Esophagus squamous epithelium (tissue), 5 donors: ENCODE results near the gene SPATA17. TPM values are rescaled to one million over a fixed set of nuclear protein-coding genes. Genes with fewer than 3 reads are reported as not detected.
"Not testable (repeated sequence)": the region's sequence is repeated elsewhere in the genome, so short reads cannot be mapped to it uniquely, and the experiment has no call there.

Experiments
- DNase-seq: peaks from one replicate; lab custom pipeline; 2025; lab: John Stamatoyannopoulos, UW
- H3K27ac ChIP-seq, 4 donors: fragments of 200-600 bp; sonication (generic); one replicate each; pipeline ENCODE4 v1.5.1; 2016 to 2019; ENCODE audit warnings: mild to moderate bottlenecking in 1 of 4
- H3K27me3 ChIP-seq, 4 donors: fragments of 200-600 bp; sonication (generic); 1 replicate in 3 of 4; 2 replicates in 1 of 4; pipeline versions ENCODE4 v1.5.1 to v1.6.0; 2017 to 2021; ENCODE audit warnings: antibody characterized with exemption in 1 of 4
- H3K36me3 ChIP-seq, 3 donors: fragments of 200-600 bp; sonication (generic); one replicate each; pipeline ENCODE4 v1.5.1; 2016 to 2019
- H3K4me1 ChIP-seq, 3 donors: fragments of 200-600 bp; sonication (generic); one replicate each; pipeline ENCODE4 v1.5.1; 2017 to 2019
- H3K4me3 ChIP-seq, 4 donors: fragments of 200-600 bp; sonication (generic); 1 replicate in 3 of 4; 2 replicates in 1 of 4; pipeline ENCODE4 v1.5.1; 2016 to 2019; ENCODE audit warnings: mild to moderate bottlenecking in 2 of 4, moderate library complexity in 1 of 4
- H3K9me3 ChIP-seq, 3 donors: fragments of 200-600 bp; sonication (generic); one replicate each; pipeline ENCODE4 v1.5.1; 2016 to 2019
- POLR2A ChIP-seq, 4 donors: fragments of 450-650 bp; IDR thresholded peaks; one replicate each; pipeline ENCODE4 v1.6.1; 2017; ENCODE audit warnings: antibody characterized with exemption in 4 of 4, mild to moderate bottlenecking in 4 of 4, moderate library complexity in 3 of 4
- WGBS, 2 donors: methylation state at CpG; one replicate each; pipeline ENCODE4 v1.1.5; 2018; 5-methylcytosine and 5-hydroxymethylcytosine counted together
- intact Hi-C: fragments of 100-400 bp; cut with DNase I; formaldehyde crosslinking; loops from one replicate; pipeline ENCODE4 v1.15.0; 2022
- total RNA-seq, 4 donors: library from RNA; depleted of rRNA; stranded (reverse); fragments of >200 nt; gene quantifications; one replicate each; pipeline ENCODE4 v1.1.0, GENCODE V29; 2016
- TF ChIP-seq, protein P1 (sequence below), 6 experiments: fragments of 450-650 bp in 4 of 6; fragments of 200-600 bp in 2 of 6; sonication (generic) in 2 of 6; IDR thresholded peaks; one replicate each; pipeline ENCODE4 v1.5.1; 2016 to 2019; ENCODE audit warnings: antibody characterized with exemption in 6 of 6, mild to moderate bottlenecking in 4 of 6, moderate library complexity in 4 of 6
- donor health status: DM: yes; HTN: yes; CAD: no.

Gene SPATA17
- total RNA-seq, 4 donors from 2014 or later: 0.11 to 0.19 (median 0.13) TPM; not detected in 1

DNA sequence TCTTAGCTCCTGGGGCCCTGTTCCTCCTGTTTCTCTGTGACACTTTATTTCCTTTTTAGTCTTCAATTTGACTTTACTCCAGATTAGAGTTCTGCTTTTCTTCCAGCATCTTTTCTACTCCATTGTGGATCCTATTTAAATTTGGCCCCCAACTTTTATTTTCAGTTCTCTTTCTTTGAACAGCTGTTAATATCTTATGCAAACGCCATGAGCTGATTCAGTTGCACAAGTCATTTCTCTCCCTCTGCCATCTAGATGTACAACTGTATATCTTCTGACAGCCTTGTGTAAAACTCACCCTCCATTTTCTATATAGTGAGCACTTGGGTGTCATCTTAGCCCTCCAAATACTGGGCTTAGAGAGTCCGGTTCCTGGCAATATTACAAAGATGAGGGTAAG is 42.2 kb downstream of the SPATA17 start:
- DNase-seq: no peak
- Histone ChIP-seq H3K27me3 (no peaks in the 10 kb centered on the region), H3K36me3 (no peaks in the 10 kb centered on the region), H3K9me3 (no peaks in the 10 kb centered on the region), H3K27ac (no peak overlapping the region), H3K4me3 (no peak overlapping the region), H3K4me1 (no peaks in the 10 kb centered on the region)
- WGBS, 2 donors: 63 to 68% methylated on average over 2 of the region's 2 CpGs
- TF ChIP-seq, protein P1, sequence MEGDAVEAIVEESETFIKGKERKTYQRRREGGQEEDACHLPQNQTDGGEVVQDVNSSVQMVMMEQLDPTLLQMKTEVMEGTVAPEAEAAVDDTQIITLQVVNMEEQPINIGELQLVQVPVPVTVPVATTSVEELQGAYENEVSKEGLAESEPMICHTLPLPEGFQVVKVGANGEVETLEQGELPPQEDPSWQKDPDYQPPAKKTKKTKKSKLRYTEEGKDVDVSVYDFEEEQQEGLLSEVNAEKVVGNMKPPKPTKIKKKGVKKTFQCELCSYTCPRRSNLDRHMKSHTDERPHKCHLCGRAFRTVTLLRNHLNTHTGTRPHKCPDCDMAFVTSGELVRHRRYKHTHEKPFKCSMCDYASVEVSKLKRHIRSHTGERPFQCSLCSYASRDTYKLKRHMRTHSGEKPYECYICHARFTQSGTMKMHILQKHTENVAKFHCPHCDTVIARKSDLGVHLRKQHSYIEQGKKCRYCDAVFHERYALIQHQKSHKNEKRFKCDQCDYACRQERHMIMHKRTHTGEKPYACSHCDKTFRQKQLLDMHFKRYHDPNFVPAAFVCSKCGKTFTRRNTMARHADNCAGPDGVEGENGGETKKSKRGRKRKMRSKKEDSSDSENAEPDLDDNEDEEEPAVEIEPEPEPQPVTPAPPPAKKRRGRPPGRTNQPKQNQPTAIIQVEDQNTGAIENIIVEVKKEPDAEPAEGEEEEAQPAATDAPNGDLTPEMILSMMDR (IDR thresholded peaks at IDR 0.05): no peak
- no peak for TF ChIP-seq POLR2A (IDR thresholded peaks at IDR 0.05)
- intact Hi-C loops: no loop called here

DNA sequence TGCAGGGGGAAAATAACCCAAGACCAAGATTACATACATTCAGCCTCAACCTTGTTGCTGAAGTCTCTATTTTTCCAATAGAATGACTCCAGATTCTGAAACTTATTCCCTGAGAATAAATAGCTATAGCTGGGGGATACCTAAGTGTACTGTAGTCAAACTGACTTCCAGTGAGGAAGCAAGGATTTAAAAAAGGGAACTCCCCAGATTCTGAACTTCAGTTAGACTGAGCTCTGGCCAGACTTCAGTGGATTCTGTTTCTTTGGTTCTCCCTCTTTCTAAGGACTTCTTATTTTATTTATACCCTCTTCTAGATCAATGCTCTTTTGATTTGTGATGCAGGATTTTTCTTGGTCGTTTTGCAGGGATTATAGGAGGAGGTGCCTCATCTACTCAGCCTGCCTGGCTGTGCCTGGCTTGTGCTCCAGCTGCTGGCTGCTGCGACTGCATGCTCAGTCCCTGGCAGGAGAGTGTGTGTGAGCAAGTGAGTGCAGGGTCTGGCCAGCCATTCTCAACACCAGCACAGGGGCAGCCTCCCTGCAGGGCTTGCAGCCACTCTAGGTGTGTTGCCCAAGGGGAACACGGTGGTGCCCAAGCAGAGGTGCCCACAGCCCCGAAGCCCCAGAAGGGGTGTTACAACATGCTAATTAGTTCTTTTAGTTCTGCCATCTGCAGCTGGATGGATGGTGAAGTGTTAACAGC is 43.0 kb downstream of the SPATA17 start:
- H3K27me3 ChIP-seq: no peaks in the 10 kb centered on the region
- H3K36me3 ChIP-seq: no peaks in the 10 kb centered on the region
- DNase-seq: no peak
- no peak for TF ChIP-seq POLR2A (IDR thresholded peaks at IDR 0.05)
- TF ChIP-seq, protein P1 (IDR thresholded peaks at IDR 0.05): no peak
- intact Hi-C loops: no loop called here
- no peaks in the 10 kb centered on the region for H3K4me1 ChIP-seq
- no peaks in the 10 kb centered on the region for H3K9me3 ChIP-seq
- 33 to 46% methylated on average over 2 of the region's 4 CpGs for WGBS, 2 donors
- no peak overlapping the region for H3K4me3 ChIP-seq
- no peak overlapping the region for H3K27ac ChIP-seq

DNA sequence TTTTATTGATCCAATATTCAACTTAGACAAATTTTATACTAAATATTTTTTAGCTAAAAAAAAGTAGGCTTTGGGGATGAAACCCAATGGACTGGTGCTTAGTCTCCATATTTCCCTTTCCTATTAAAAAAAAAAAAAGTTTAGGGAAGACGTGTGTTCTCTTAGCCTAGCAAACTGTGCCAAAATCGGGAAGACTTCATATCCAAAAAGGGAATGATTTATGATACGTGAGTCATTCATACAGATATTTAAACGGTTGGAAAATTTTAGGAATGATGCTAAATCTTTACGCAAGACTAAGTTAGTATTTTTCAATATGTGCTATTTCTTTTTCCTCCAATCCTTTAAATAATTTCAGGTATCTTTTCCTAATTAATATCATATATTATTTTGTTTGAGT is 50.7 kb downstream of the SPATA17 start:
- TF ChIP-seq, protein P1 (IDR thresholded peaks at IDR 0.05): no peak
- TF ChIP-seq POLR2A (IDR thresholded peaks at IDR 0.05): no peak
- Histone ChIP-seq H3K4me3 (no peak overlapping the region), H3K36me3 (no peaks in the 10 kb centered on the region), H3K27me3 (no peaks in the 10 kb centered on the region), H3K4me1 (no peaks in the 10 kb centered on the region), H3K9me3 (no peaks in the 10 kb centered on the region), H3K27ac (no peak overlapping the region)
- DNase-seq: no peak
- intact Hi-C loops: no loop called here
- 75 to 76% methylated on average over 5 of the region's 5 CpGs for WGBS, 2 donors

DNA sequence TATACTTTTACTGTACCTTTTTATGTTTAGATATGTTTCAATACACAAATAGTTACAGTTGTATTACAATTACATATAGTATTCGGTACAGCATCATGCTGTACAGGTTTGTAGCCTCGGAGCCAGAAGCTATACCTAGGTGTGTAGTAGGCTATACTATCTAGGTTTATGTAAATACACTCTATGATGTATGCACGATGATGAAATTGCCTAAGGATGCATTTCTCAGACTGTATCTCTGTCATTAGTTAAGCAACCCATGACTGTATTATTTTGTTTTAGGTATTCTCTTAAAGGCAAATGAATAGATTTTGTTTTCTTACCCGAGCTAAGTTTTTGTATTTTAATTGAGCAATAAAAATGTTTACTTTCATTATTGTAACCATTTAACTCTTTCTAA is 56.4 kb downstream of the SPATA17 start:
- H3K36me3 ChIP-seq: no peaks in the 10 kb centered on the region
- H3K9me3 ChIP-seq: no peaks in the 10 kb centered on the region
- intact Hi-C loops: no loop called here
- TF ChIP-seq POLR2A (IDR thresholded peaks at IDR 0.05): no peak
- TF ChIP-seq, protein P1 (IDR thresholded peaks at IDR 0.05): no peak
- no peak overlapping the region for H3K4me3 ChIP-seq
- no peak for DNase-seq
- 59 to 64% methylated on average over 4 of the region's 4 CpGs for WGBS, 2 donors
- no peak overlapping the region for H3K27ac ChIP-seq
- H3K4me1 ChIP-seq: no peaks in the 10 kb centered on the region
- no peaks in the 10 kb centered on the region for H3K27me3 ChIP-seq

DNA sequence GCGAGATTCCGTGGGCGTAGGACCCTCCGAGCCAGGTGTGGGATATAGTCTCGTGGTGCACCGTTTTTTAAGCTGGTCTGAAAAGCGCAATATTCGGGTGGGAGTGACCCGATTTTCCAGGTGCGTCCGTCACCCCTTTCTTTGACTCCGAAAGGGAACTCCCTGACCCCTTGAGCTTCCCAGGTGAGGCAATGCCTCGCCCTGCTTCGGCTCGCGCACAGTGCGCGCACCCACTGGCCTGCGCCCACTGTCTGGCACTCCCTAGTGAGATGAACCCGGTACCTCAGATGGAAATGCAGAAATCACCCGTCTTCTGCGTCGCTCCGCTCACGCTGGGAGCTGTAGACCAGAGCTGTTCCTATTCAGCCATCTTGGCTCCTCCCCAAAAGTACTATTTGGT is 65.0 kb downstream of the SPATA17 start:
- H3K27me3 ChIP-seq, H3K36me3 ChIP-seq, H3K4me3 ChIP-seq, DNase-seq, H3K4me1 ChIP-seq, H3K27ac ChIP-seq, H3K9me3 ChIP-seq, intact Hi-C loops: not testable (repeated sequence)
- WGBS, 2 donors: 87 to 89% methylated on average over 16 to 22 of the region's 25 CpGs
